SJCRH30 (cell line): ENCODE data around the gene EPYC. TPM values are rescaled to one million over a fixed set of nuclear protein-coding genes. Genes with fewer than 3 reads are reported as not detected.

Source experiments
- DNase-seq, 2 experiments: peaks; one replicate each; pipeline ENCODE4 v3.0.0-alpha.2; 2015 to 2020
- H3K27ac ChIP-seq: fragments of 250-450 bp; sonication (Bioruptor Pico); 2 replicates; pipeline ENCODE4 v1.5.1; 2020; ENCODE audit warnings: mild to moderate bottlenecking, moderate library complexity
- H3K27me3 ChIP-seq: fragments of 250-450 bp; sonication (Bioruptor Pico); 2 replicates; pipeline ENCODE4 v1.5.1; 2020; ENCODE audit warnings: mild to moderate bottlenecking, moderate library complexity
- H3K36me3 ChIP-seq: fragments of 250-450 bp; sonication (Bioruptor Pico); 2 replicates; pipeline ENCODE4 v1.5.1; 2020; ENCODE audit warnings: mild to moderate bottlenecking, moderate library complexity
- H3K4me1 ChIP-seq: fragments of 250-450 bp; sonication (Bioruptor Pico); 2 replicates; pipeline ENCODE4 v1.5.1; 2020; ENCODE audit warnings: mild to moderate bottlenecking, moderate library complexity
- H3K4me3 ChIP-seq: fragments of 250-450 bp; sonication (Bioruptor Pico); 2 replicates; pipeline ENCODE4 v1.5.1; 2020; ENCODE audit warnings: mild to moderate bottlenecking, moderate library complexity
- H3K9me3 ChIP-seq: fragments of 250-450 bp; sonication (Bioruptor Pico); replicated peaks from 2 replicates; pipeline ENCODE4 v1.5.1; 2020; ENCODE audit warnings: mild to moderate bottlenecking, moderate library complexity
- total RNA-seq: library from RNA; depleted of rRNA; stranded (reverse); fragments of >200 nt; shearing (Covaris generic); gene quantifications from 2 replicates; pipeline ENCODE4 v1.2.3, GENCODE V29; 2014; rRNA removed

Gene EPYC
- total RNA-seq, 1 experiment from 2014 or later: not detected

DNA sequence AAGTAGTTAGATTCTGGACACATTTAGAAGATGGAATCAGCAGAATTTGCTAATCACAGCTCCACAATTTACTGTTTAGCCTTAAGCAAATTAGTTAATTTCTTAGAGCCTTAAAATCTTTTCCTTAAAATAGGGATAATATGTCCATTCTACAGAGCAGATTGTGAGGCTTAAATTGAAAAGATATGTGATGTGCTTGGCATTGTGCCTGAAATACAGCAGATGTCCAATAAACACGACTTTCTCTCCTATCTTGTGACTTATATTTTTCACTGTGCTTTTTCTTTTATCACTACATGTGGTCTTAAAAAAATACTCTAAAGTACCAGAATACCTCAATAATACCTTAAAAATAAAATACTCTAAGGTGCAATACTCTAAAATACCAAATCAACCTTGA is 80.4 kb downstream of the EPYC start:
- Histone ChIP-seq H3K4me1 (no peaks in the 10 kb centered on the region), H3K9me3 (0 out of 2 replicates have a peak, but pooled peaks cover 3% of the 10 kb centered on the region), H3K27ac (no peak overlapping the region), H3K36me3 (no peaks in the 10 kb centered on the region), H3K27me3 (no peaks in the 10 kb centered on the region), H3K4me3 (no peak overlapping the region)
- no peak for DNase-seq

DNA sequence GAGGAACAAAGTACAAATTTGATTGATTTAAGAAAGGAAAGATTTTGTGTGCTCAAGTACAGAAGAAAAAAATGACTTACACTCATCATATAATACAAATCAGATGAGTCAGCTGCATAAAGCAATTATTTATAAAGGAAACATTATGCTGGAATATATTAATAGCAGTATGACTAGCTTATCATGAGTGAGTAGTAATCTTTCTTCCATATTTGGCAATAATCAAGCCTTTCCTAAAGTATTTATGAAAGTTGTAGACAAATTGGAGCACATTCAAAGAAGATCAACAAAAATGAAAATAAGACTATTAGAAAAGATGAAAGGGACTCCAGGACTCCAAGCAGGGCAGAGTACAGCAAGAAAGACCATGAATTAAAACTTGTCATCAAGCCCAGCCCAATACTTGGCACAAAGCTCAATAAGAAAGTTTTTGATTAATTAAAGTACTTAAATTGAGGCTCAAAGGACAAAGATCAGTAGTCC is 82.6 kb downstream of the EPYC start:
- Histone ChIP-seq H3K4me1 (no peaks in the 10 kb centered on the region), H3K36me3 (no peaks in the 10 kb centered on the region), H3K4me3 (no peak overlapping the region), H3K27me3 (no peaks in the 10 kb centered on the region), H3K9me3 (no peaks in the 10 kb centered on the region), H3K27ac (no peak overlapping the region)
- DNase-seq: no peak

DNA sequence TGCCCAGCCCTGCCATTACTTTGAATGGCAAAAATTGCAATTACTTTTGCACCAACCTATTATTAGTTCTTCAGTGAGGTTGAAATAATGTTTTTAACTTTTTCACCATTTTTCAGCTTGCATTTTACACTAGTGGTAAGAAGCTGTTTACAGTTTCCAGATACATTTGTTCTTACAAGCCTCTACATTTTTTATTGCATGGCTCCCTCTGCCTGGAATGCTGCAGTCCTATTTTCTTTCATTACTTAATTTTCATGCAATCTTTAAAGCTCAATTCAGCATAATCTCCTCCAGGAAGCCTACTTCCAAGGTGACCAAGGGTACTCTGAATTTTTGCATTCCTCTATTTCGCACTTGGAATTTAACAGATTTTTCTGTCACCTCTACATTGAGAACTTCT is 83.2 kb downstream of the EPYC start:
- H3K27me3 ChIP-seq: no peaks in the 10 kb centered on the region
- DNase-seq: no peak

DNA sequence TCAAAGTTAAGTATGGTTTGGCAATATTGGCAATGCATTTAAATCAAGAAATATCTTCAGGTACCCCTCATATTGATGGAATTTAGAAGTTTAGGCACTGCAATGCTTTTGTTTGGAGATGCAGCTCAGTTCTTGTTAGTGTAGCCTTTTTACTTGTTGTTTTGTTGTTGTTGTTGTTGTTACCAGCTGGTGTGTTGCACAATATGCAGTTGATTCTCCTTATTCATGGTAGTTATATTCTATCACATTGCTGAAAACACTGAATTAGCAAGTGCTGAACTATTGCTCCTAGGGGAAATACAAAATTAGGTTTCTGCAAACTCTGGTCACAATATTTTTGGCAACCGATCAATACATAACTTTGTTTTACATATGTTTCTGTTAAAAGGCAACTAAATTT is 84.5 kb downstream of the EPYC start:
- Histone ChIP-seq H3K9me3 (no peaks in the 10 kb centered on the region), H3K4me1 (no peaks in the 10 kb centered on the region), H3K27me3 (no peaks in the 10 kb centered on the region), H3K36me3 (no peaks in the 10 kb centered on the region), H3K27ac (no peak overlapping the region), H3K4me3 (no peak overlapping the region)
- no peak for DNase-seq

More for the DNA sequence above, 83.2 kb downstream of the EPYC start:
- no peak overlapping the region for H3K27ac ChIP-seq
- no peaks in the 10 kb centered on the region for H3K4me1 ChIP-seq
- no peaks in the 10 kb centered on the region for H3K36me3 ChIP-seq
- no peak overlapping the region for H3K4me3 ChIP-seq
- no peaks in the 10 kb centered on the region for H3K9me3 ChIP-seq

DNA sequence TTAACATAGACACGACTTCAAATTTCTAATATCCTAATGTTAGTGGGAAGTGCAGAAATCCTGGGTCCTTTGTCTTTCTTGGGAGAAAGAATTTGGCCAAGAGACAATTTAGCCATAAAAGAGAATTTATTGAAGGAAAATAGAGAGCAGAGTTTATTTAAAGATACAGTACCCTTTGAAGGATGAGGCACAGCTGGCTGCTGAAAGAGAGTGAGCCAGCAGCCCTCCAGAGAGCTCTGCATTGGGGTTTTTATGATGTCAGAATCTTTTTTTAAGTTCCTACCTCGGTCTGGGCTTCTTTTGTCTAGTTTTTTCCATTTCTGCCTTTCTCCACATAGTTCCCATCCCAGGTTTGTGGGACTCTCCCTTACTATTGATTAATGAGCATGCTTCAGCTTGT is 87.3 kb downstream of the EPYC start:
- Histone ChIP-seq H3K4me3 (no peak overlapping the region), H3K9me3 (no peaks in the 10 kb centered on the region)
- no peak for DNase-seq

DNA sequence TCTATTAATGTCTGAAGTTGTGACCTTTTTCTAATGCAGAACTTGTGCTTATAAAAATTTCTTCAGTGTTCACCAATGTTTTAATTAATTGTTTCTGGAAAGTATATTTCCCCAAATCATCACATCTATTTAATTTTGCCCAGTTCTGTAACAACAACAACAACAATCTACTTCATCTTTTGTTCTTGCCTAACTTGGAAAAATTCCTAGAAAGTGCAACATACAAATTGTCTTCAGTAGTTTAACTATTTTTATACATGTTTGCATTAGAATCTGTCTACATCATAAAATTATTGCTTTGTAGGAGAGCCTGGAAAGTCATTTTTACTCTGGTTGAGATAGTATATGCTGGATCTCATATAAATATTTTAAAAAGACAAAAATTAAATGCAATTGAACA is 88.3 kb downstream of the EPYC start:
- no peak for DNase-seq
- no peaks in the 10 kb centered on the region for H3K27me3 ChIP-seq
- H3K9me3 ChIP-seq: no peaks in the 10 kb centered on the region
- H3K36me3 ChIP-seq: no peaks in the 10 kb centered on the region
- no peak overlapping the region for H3K4me3 ChIP-seq
- H3K4me1 ChIP-seq: no peaks in the 10 kb centered on the region
- no peak overlapping the region for H3K27ac ChIP-seq

More for the DNA sequence above, 87.3 kb downstream of the EPYC start:
- Histone ChIP-seq H3K27ac (no peak overlapping the region), H3K4me1 (no peaks in the 10 kb centered on the region), H3K27me3 (no peaks in the 10 kb centered on the region), H3K36me3 (no peaks in the 10 kb centered on the region)

DNA sequence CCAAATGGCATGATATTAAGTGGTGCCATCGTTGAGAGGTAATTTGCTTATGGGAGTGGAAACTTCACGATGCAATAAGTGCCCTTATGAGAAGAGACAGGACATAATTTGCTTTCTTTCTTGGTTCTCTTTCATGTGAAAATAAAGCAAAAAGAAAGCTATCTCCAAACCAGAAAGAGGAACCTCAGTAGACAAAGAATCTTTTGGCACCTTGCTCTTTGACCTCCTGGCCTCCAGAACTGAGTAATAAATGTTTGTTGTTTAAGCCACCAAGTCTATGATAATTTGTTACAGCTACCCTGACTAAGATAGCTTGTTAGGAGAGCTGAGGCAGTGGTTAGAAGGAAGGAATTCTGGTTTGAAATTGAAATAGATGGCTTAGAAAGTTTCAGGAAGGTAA is 89.4 kb downstream of the EPYC start:
- Histone ChIP-seq H3K27me3 (no peaks in the 10 kb centered on the region), H3K9me3 (no peaks in the 10 kb centered on the region), H3K4me1 (no peaks in the 10 kb centered on the region), H3K27ac (no peak overlapping the region), H3K36me3 (no peaks in the 10 kb centered on the region), H3K4me3 (no peak overlapping the region)
- no peak for DNase-seq

Other genes starting within 250 kb of the EPYC start
- gene CCER1, start 49.8 kb downstream of the EPYC start, total RNA-seq: not detected in 2 replicates
- gene KERA, start 53.1 kb upstream of the EPYC start, total RNA-seq: not detected in 2 replicates
- gene LUM, start 106.5 kb upstream of the EPYC start, total RNA-seq: 1.5 and 1.7 TPM in 2 replicates
- gene DCN, start 177.8 kb upstream of the EPYC start, total RNA-seq: 0.28 and 0.32 TPM in 2 replicates